IMR-90 (cell line): ENCODE data around the gene GOLIM4. TPM values are rescaled to one million over a fixed set of nuclear protein-coding genes. Genes with fewer than 3 reads are reported as not detected.

ENCODE experiments used
- ATAC-seq: fragments of 200-7000 bp; cut with Tn5 transposase; 2 replicates; pipeline ENCODE4 v1.9.1; 2020; ENCODE audit warnings: low read depth, mild to moderate bottlenecking, moderate library complexity
- BruUV-seq: library from RNA; stranded (reverse); fragments of 400-500 nt; replicated peaks from 2 replicates; lab custom pipeline; 2021; lab: Mats Ljungman, UMichigan
- CTCF ChIA-PET: fragments of 300-600 bp; formaldehyde crosslinking; extraction: SDS; loops from one replicate; lab custom pipeline; 2021; ENCODE audit warnings: antibody characterized with exemption; lab: Yijun Ruan, JAX
- POLR2A ChIA-PET: fragments of 300-600 bp; sonication (Branson Sonifier 250); formaldehyde crosslinking; loops from one replicate; lab custom pipeline; 2022; ENCODE audit warnings: antibody characterized with exemption; ENCODE audit not compliant: unreplicated experiment; lab: Charles Lee
- DNase-seq: peaks from one replicate; pipeline ENCODE4 v3.0.0; 2013
- H2AFZ ChIP-seq: replicated peaks from 2 replicates; pipeline ENCODE3; 2013; ENCODE audit warnings: low read length, mild to moderate bottlenecking; ENCODE audit not compliant: poor library complexity
- H2AK5ac ChIP-seq: 2 replicates; pipeline ENCODE4 v1.6.1; 2013; ENCODE audit warnings: low read depth, low read length, inconsistent platforms
- H2AK9ac ChIP-seq: replicated peaks from 2 replicates; pipeline ENCODE3; 2013; ENCODE audit warnings: mild to moderate bottlenecking, low read depth, low read length, moderate library complexity; ENCODE audit not compliant: poor library complexity
- H2BK120ac ChIP-seq: 2 replicates; pipeline ENCODE4 v1.6.1; 2013; ENCODE audit warnings: low read depth, low read length, inconsistent platforms
- H2BK15ac ChIP-seq: 3 replicates; pipeline ENCODE4 v1.6.1; 2013; ENCODE audit warnings: low read depth, low read length, inconsistent platforms
- H2BK20ac ChIP-seq: 2 replicates; pipeline ENCODE4 v1.6.1; 2013; ENCODE audit warnings: low read depth, mild to moderate bottlenecking, inconsistent platforms, low read length, moderate library complexity
- H2BK5ac ChIP-seq: 2 replicates; pipeline ENCODE4 v1.6.1; 2013; ENCODE audit warnings: mild to moderate bottlenecking, low read depth, low read length, inconsistent platforms; ENCODE audit not compliant: poor library complexity, severe bottlenecking
- H3K14ac ChIP-seq: replicated peaks from 2 replicates; pipeline ENCODE4 v1.6.1; 2013; ENCODE audit warnings: low read depth, low read length, inconsistent platforms
- H3K18ac ChIP-seq: 2 replicates; pipeline ENCODE4 v1.6.1; 2013; ENCODE audit warnings: low read depth, low read length, control low read depth
- H3K23ac ChIP-seq: 2 replicates; pipeline ENCODE4 v1.6.1; 2013; ENCODE audit warnings: low read depth, low read length, inconsistent platforms
- H3K27ac ChIP-seq: 2 replicates; pipeline ENCODE4 v1.5.1; 2013; ENCODE audit warnings: mild to moderate bottlenecking, control low read depth, low read length; ENCODE audit not compliant: insufficient read depth
- H3K27me3 ChIP-seq: 2 replicates; pipeline ENCODE4 v1.6.1; 2013; ENCODE audit warnings: low read length; ENCODE audit not compliant: control insufficient read depth, insufficient read depth
- H3K36me3 ChIP-seq: 2 replicates; pipeline ENCODE4 v1.6.1; 2013; ENCODE audit warnings: low read length, mixed read lengths; ENCODE audit not compliant: control insufficient read depth, insufficient read depth
- H3K4ac ChIP-seq: 2 replicates; pipeline ENCODE4 v1.6.1; 2013; ENCODE audit warnings: low read depth, low read length, inconsistent platforms
- H3K4me1 ChIP-seq: 2 replicates; pipeline ENCODE4 v1.6.1; 2013; ENCODE audit warnings: low read length, mixed read lengths; ENCODE audit not compliant: control insufficient read depth, insufficient read depth
- H3K4me2 ChIP-seq: 2 replicates; pipeline ENCODE4 v1.6.1; 2013; ENCODE audit warnings: low read depth, mild to moderate bottlenecking, control low read depth, low read length, moderate library complexity
- H3K4me3 ChIP-seq: 2 replicates; pipeline ENCODE4 v1.5.1; 2013; ENCODE audit warnings: low read depth, mild to moderate bottlenecking, control low read depth, low read length, moderate library complexity; ENCODE audit not compliant: insufficient read depth
- H3K56ac ChIP-seq: 2 replicates; pipeline ENCODE4 v1.6.1; 2013; ENCODE audit warnings: low read length, inconsistent platforms; ENCODE audit not compliant: insufficient read depth; ENCODE audit errors: extremely low read depth
- H3K79me1 ChIP-seq, 2 experiments: 2 replicates each; pipeline ENCODE4 v1.6.1; 2013; ENCODE audit warnings: low read length in 2 of 2, inconsistent platforms in 1 of 2, low read depth in 1 of 2
- H3K9ac ChIP-seq: 2 replicates; pipeline ENCODE4 v1.6.1; 2013; ENCODE audit warnings: low read depth, low read length, control low read depth
- H3K9me1 ChIP-seq: 2 replicates; pipeline ENCODE4 v1.6.1; 2013; ENCODE audit warnings: low read length, inconsistent platforms; ENCODE audit not compliant: insufficient read depth
- H3K9me3 ChIP-seq: 2 replicates; pipeline ENCODE4 v1.6.1; 2013; ENCODE audit warnings: low read length; ENCODE audit not compliant: control insufficient read depth, insufficient read depth
- H4K20me1 ChIP-seq: 2 replicates; pipeline ENCODE4 v1.6.1; 2013; ENCODE audit warnings: low read length, inconsistent platforms; ENCODE audit not compliant: insufficient read depth
- H4K5ac ChIP-seq: 2 replicates; pipeline ENCODE4 v1.6.1; 2013; ENCODE audit warnings: mild to moderate bottlenecking, low read depth, low read length, control low read depth
- H4K8ac ChIP-seq, 2 experiments: 2 replicates each; pipeline ENCODE4 v1.6.1; 2013; ENCODE audit warnings: low read depth in 2 of 2, low read length in 2 of 2, control low read depth in 1 of 2, inconsistent platforms in 1 of 2
- H4K91ac ChIP-seq: 2 replicates; pipeline ENCODE4 v1.6.1; 2013; ENCODE audit warnings: low read depth, low read length, inconsistent platforms; ENCODE audit not compliant: insufficient read depth
- BHLHE40 ChIP-seq: fragments of 150-350 bp; IDR thresholded peaks from 2 replicates; pipeline ENCODE4 v1.6.1; 2016; ENCODE audit warnings: mild to moderate bottlenecking, low read depth, low read length
- CEBPB ChIP-seq: IDR thresholded peaks from 2 replicates; pipeline ENCODE4 v1.6.1; 2012; ENCODE audit warnings: low read depth, low read length, improper control_type of control experiment
- CHD1 ChIP-seq: IDR thresholded peaks from 2 replicates; pipeline ENCODE4 v1.6.1; 2012; ENCODE audit warnings: low read depth, low read length, improper control_type of control experiment
- FOS ChIP-seq: fragments of 150-350 bp; IDR thresholded peaks from 2 replicates; pipeline ENCODE4 v1.6.1; 2016; ENCODE audit warnings: low read depth, low read length
- MAFK ChIP-seq: IDR thresholded peaks from 2 replicates; pipeline ENCODE4 v1.6.1; 2012; ENCODE audit warnings: low read depth, low read length, improper control_type of control experiment
- MAZ ChIP-seq: IDR thresholded peaks from 2 replicates; pipeline ENCODE4 v1.6.1; 2012; ENCODE audit warnings: low read depth, mild to moderate bottlenecking, low read length, improper control_type of control experiment, moderate library complexity, borderline replicate concordance
- MXI1 ChIP-seq: IDR thresholded peaks from 2 replicates; pipeline ENCODE4 v1.6.1; 2012; ENCODE audit warnings: low read depth, mild to moderate bottlenecking, low read length, moderate library complexity, borderline replicate concordance
- NFE2L2 ChIP-seq: fragments of 150-350 bp; IDR thresholded peaks from 2 replicates; pipeline ENCODE4 v1.6.1; 2016; ENCODE audit warnings: low read depth, mild to moderate bottlenecking, low read length
- POLR2A ChIP-seq: IDR thresholded peaks from 2 replicates; pipeline ENCODE4 v1.6.1; 2012; ENCODE audit warnings: mild to moderate bottlenecking, low read depth, low read length
- RAD21 ChIP-seq: IDR thresholded peaks from 2 replicates; pipeline ENCODE4 v1.6.1; 2012; ENCODE audit warnings: low read length, improper control_type of control experiment
- RCOR1 ChIP-seq: IDR thresholded peaks from 2 replicates; pipeline ENCODE4 v1.6.1; 2012; ENCODE audit warnings: mild to moderate bottlenecking, low read length, improper control_type of control experiment; ENCODE audit not compliant: insufficient replicate concordance
- SMC3 ChIP-seq: fragments of 150-350 bp; IDR thresholded peaks from 2 replicates; pipeline ENCODE4 v1.6.1; 2016; ENCODE audit warnings: low read depth, mild to moderate bottlenecking, antibody characterized with exemption, low read length, moderate library complexity
- dilution Hi-C: fragments of 300-500 bp; cut with HindIII; formaldehyde crosslinking; loops from one replicate; pipeline ENCODE4 v1.14.3; 2018; ENCODE audit warnings: low sequenced_read_pairs; ENCODE audit not compliant: unreplicated experiment
- in situ Hi-C: fragments of 300-500 bp; cut with MboI; formaldehyde crosslinking; loops from 3 replicates; pipeline ENCODE4 v1.14.3; 2019; ENCODE audit warnings: low sequenced_read_pairs, inconsistent platforms, mixed read lengths
- intact Hi-C: fragments of 100-400 bp; cut with micrococcal nuclease; formaldehyde crosslinking; loops from 2 replicates; pipeline ENCODE4 v1.10.0; 2022
- polyA plus RNA-seq, 3 experiments: library from polyadenylated mRNA; depleted of rRNA; stranded (reverse); fragments of >200 nt; gene quantifications; 2 replicates each; pipeline ENCODE4 v1.2.3, GENCODE V29; 2012; ENCODE audit warnings: low replicate concordance in 1 of 3
- total RNA-seq: library from RNA; depleted of rRNA; stranded (reverse); fragments of >200 nt; gene quantifications from 2 replicates; pipeline ENCODE4 v1.2.3, GENCODE V29; 2012
- TF ChIP-seq, protein P1 (sequence below): fragments of 150-350 bp; IDR thresholded peaks from 2 replicates; pipeline ENCODE4 v1.6.1; 2016; ENCODE audit warnings: low read depth, mild to moderate bottlenecking, low read length, moderate library complexity, borderline replicate concordance
- TF ChIP-seq, protein P2 (sequence below): conservative IDR thresholded peaks from 2 replicates; pipeline ENCODE4 v1.5.1; 2012; ENCODE audit warnings: mild to moderate bottlenecking, low read depth, low read length, improper control_type of control experiment

Gene GOLIM4
- total and polyA plus RNA-seq, 2 of the 4 experiments (the other 2 are of a cell fraction): 44.6 to 71.2 TPM

DNA sequence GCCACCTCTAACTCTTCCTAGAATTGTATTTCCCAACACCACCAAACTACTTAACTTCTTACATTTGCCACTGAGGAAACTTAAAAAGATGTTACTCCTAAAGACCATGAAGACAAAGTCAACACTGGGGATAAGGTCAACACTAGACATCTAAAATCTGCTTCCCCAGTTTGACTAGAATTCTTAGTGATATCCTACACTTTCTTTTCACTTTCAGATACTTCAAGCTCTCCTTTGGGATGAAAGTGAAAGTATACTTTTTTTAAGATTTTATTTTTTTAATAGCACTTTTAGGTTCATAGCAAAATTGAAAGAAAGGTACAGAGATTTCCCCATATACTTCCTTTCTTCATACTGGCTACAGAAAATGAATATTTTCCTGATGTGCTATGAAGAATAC is 32.6 kb downstream of the GOLIM4 start:
- no peak overlapping the region for H2BK5ac ChIP-seq
- ATAC-seq: no peak
- 0 out of 2 replicates have a peak overlapping the region, but pooled peaks have one; percentile 68 for H3K14ac ChIP-seq
- no peak overlapping the region for H2BK15ac ChIP-seq
- no peaks in the 10 kb centered on the region for H3K27me3 ChIP-seq
- H2AK9ac ChIP-seq: no peak overlapping the region
- no peak overlapping the region for H3K27ac ChIP-seq
- no peak overlapping the region for H2AFZ ChIP-seq
- peak overlapping the region; percentile 72; the same call in 1 of the 2 replicates for H3K23ac ChIP-seq
- H3K4me2 ChIP-seq: peak overlapping the region; percentile 89
- POLR2A ChIA-PET: no interaction called here
- intact Hi-C loops (loop anchor here (5.0 kb wide), 1 partner anchor 34 kb away; the partner anchor contains the start of gene GOLIM4), dilution Hi-C loops (no loop called here), in situ Hi-C loops (no loop called here)
- DNase-seq: no peak
- H3K9ac ChIP-seq: no peak overlapping the region
- no peaks in the 10 kb centered on the region for H3K36me3 ChIP-seq
- no peak overlapping the region for H2AK5ac ChIP-seq
- CTCF ChIA-PET: interaction anchor here (0.7 to 1.3 kb wide), 2 partner anchors 11 to 31 kb away, joined by 3 to 5 read pairs; no protein-coding TSS in a partner anchor
- peaks cover 29 to 48% of the 10 kb centered on the region in 2 experiments for H3K79me1 ChIP-seq
- no peaks in the 10 kb centered on the region; the same call in 1 of the 2 replicates for H4K20me1 ChIP-seq
- no peak for TF ChIP-seq NFE2L2
- no peak for TF ChIP-seq MXI1
- no peak for TF ChIP-seq POLR2A
- TF ChIP-seq SMC3: no peak
- no peak for TF ChIP-seq RAD21
- TF ChIP-seq MAZ: no peak
- no peak for TF ChIP-seq FOS
- TF ChIP-seq MAFK: no peak
- TF ChIP-seq, protein P1, sequence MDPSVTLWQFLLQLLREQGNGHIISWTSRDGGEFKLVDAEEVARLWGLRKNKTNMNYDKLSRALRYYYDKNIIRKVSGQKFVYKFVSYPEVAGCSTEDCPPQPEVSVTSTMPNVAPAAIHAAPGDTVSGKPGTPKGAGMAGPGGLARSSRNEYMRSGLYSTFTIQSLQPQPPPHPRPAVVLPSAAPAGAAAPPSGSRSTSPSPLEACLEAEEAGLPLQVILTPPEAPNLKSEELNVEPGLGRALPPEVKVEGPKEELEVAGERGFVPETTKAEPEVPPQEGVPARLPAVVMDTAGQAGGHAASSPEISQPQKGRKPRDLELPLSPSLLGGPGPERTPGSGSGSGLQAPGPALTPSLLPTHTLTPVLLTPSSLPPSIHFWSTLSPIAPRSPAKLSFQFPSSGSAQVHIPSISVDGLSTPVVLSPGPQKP: no peak
- no peak for TF ChIP-seq BHLHE40
- no peak for TF ChIP-seq CEBPB
- TF ChIP-seq RCOR1: no peak
- TF ChIP-seq CHD1: no peak
- TF ChIP-seq, protein P2, sequence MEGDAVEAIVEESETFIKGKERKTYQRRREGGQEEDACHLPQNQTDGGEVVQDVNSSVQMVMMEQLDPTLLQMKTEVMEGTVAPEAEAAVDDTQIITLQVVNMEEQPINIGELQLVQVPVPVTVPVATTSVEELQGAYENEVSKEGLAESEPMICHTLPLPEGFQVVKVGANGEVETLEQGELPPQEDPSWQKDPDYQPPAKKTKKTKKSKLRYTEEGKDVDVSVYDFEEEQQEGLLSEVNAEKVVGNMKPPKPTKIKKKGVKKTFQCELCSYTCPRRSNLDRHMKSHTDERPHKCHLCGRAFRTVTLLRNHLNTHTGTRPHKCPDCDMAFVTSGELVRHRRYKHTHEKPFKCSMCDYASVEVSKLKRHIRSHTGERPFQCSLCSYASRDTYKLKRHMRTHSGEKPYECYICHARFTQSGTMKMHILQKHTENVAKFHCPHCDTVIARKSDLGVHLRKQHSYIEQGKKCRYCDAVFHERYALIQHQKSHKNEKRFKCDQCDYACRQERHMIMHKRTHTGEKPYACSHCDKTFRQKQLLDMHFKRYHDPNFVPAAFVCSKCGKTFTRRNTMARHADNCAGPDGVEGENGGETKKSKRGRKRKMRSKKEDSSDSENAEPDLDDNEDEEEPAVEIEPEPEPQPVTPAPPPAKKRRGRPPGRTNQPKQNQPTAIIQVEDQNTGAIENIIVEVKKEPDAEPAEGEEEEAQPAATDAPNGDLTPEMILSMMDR: no peak
- H2BK120ac ChIP-seq: no peak overlapping the region
- H3K4me1 ChIP-seq: peaks cover 7% of the 10 kb centered on the region
- 0 out of 2 replicates have a peak, but pooled peaks cover 2% of the 10 kb centered on the region for H3K9me1 ChIP-seq
- H4K91ac ChIP-seq: no peak overlapping the region
- no peak overlapping the region for H3K4me3 ChIP-seq
- BruUV-seq: no TSS peak
- H2BK20ac ChIP-seq: no peak overlapping the region
- no peaks in the 10 kb centered on the region for H3K9me3 ChIP-seq
- H4K8ac ChIP-seq: no peak overlapping the region
- H4K5ac ChIP-seq: peak overlapping the region; percentile 54; the same call in 1 of the 2 replicates
- H3K56ac ChIP-seq: no peak overlapping the region
- H3K18ac ChIP-seq: no peak overlapping the region
- H3K4ac ChIP-seq: no peak overlapping the region
